Activated T-helper 1 cell treated with anti-CD3 and anti-CD28 coated beads, Interleukin-12 subunit alpha, Interleukin-12 subunit beta, Interleukin-2, Interleukin-4 antibody, amounts not matched to agents 30 ng/mL and 10 ng/mL and 1 ng/mL, durations not matched to agents 14 hours and 24 hours and 36 hours (primary cell): ENCODE data around the gene ANKRD39. TPM values are rescaled to one million over a fixed set of nuclear protein-coding genes. Genes with fewer than 3 reads are reported as not detected.
"Not testable (repeated sequence)": the region's sequence is repeated elsewhere in the genome, so short reads cannot be mapped to it uniquely, and the experiment has no call there.

Source experiments
- DNase-seq: peaks from one replicate; pipeline ENCODE4 v3.0.0; 2021; ENCODE audit warnings: low spot score
- H3K27ac Mint-ChIP-seq: one replicate; pipeline ENCODE4 v1.8.0; 2021; ENCODE audit warnings: mild to moderate bottlenecking, mixed read lengths
- H3K27me3 Mint-ChIP-seq: one replicate; pipeline ENCODE4 v1.8.0; 2022; ENCODE audit warnings: mild to moderate bottlenecking, moderate library complexity, mixed read lengths; ENCODE audit not compliant: insufficient read depth
- H3K36me3 Mint-ChIP-seq: one replicate; pipeline ENCODE4 v1.8.0; 2021; ENCODE audit warnings: low read depth, mixed read lengths
- H3K4me1 Mint-ChIP-seq: one replicate; pipeline ENCODE4 v1.8.0; 2021; ENCODE audit warnings: low read depth, mixed read lengths
- H3K4me3 Mint-ChIP-seq: one replicate; pipeline ENCODE4 v1.8.0; 2021; ENCODE audit warnings: mild to moderate bottlenecking, moderate library complexity, mixed read lengths
- H3K9me3 Mint-ChIP-seq: one replicate; pipeline ENCODE4 v1.8.0; 2021; ENCODE audit warnings: mixed read lengths
- intact Hi-C: fragments of 100-400 bp; cut with micrococcal nuclease; formaldehyde crosslinking; loops from one replicate; pipeline ENCODE4 v1.15.1; 2024
- total RNA-seq: library from RNA; stranded (reverse); gene quantifications from 2 replicates; pipeline ENCODE4 v1.2.3, GENCODE V29; 2022

ANKRD39 gene
- total RNA-seq, 1 donor from 2014 or later: 41.1 TPM

- no peak for DNase-seq
- intact Hi-C loops: no loop called here
- no peak overlapping the region for H3K27ac Mint-ChIP-seq
- no peaks in the 10 kb centered on the region for H3K9me3 Mint-ChIP-seq
- peaks cover 3% of the 10 kb centered on the region for H3K27me3 Mint-ChIP-seq
- H3K36me3 Mint-ChIP-seq: peaks cover 1% of the 10 kb centered on the region
- H3K4me1 Mint-ChIP-seq: peaks cover 28% of the 10 kb centered on the region
- no peak overlapping the region for H3K4me3 Mint-ChIP-seq
Measured at GRCh38 chr2:96893289-96894150, 35.7 kb upstream of the ANKRD39 start.

DNA sequence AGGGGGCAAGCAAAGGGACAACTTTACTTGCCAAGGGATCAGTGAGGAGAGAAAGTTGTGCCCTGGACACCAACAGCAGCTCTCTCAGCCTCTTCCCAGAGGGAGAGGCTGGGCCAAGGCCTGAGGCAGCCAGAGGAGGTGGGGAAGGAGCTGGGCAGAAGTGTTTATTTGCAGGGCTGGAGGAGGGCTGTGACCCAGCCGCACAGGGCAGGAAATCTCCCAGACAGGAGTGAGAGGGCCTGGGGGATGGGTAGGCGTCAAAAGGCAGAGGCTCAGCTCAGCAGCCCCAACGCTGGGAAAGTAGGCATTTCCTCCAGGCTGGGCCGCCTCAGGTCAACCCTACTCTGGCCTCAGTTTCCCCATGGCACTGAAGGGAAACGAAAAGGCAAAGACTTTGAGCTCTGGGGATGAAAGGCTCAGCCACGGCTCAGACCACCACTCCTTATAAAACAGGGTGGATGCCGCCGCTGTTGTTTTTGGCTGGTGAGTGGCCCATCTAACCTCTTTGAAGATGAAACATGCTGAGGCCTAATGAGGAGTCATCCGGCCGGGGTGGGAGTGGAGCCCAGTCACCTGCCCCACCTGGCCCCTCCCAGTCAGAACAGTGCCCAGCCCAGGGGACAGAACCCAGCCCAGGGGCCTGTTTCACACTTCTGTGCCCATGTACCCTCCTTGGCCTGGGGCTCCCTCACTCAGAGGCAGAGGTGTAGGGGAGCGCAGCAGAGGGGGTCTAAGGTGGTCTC, 33.9 kb upstream of the ANKRD39 start:
- intact Hi-C loops: no loop called here
- H3K9me3 Mint-ChIP-seq: no peaks in the 10 kb centered on the region
- no peaks in the 10 kb centered on the region for H3K27me3 Mint-ChIP-seq
- peaks cover 25% of the 10 kb centered on the region for H3K4me1 Mint-ChIP-seq
- DNase-seq: no peak
- H3K27ac Mint-ChIP-seq: no peak overlapping the region
- H3K4me3 Mint-ChIP-seq: no peak overlapping the region
- peaks cover 1% of the 10 kb centered on the region for H3K36me3 Mint-ChIP-seq

DNA sequence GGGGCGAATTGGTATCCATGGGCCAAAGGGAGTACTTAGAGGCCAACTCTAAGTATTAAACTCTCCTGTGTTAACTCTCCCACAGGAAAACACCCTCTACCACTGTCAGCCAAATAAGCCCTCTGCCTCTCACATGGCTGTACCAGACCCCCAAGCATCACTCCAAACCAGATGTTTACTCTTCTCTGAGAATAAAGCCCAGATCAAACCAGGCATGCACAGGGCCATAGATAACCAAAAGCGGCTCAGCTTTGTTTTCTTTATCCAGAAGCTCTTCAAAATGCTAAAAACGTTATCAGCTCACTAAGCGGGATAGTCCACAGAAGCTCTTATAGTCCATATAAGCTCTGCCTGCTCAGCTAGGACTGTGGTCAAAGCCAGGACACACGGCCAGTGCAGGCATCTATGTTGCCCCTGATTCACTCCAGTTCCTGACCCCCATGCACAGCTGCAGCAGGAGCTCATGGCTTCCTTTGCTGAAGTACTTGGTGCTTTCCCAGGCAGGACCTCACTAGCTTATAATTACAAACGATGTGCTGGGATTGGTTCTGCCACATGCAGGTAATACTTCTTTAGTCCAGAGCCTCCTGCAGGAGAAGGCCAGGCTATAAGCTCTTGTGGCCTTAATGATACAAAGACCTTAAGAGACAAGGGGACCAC, 33.0 kb upstream of the ANKRD39 start:
- H3K27me3 Mint-ChIP-seq: peaks cover 2% of the 10 kb centered on the region
- no peaks in the 10 kb centered on the region for H3K9me3 Mint-ChIP-seq
- no peak for DNase-seq
- H3K4me1 Mint-ChIP-seq: peaks cover 17% of the 10 kb centered on the region
- H3K4me3 Mint-ChIP-seq: no peak overlapping the region
- H3K27ac Mint-ChIP-seq: no peak overlapping the region
- peaks cover 1% of the 10 kb centered on the region for H3K36me3 Mint-ChIP-seq
- intact Hi-C loops: no loop called here

DNA sequence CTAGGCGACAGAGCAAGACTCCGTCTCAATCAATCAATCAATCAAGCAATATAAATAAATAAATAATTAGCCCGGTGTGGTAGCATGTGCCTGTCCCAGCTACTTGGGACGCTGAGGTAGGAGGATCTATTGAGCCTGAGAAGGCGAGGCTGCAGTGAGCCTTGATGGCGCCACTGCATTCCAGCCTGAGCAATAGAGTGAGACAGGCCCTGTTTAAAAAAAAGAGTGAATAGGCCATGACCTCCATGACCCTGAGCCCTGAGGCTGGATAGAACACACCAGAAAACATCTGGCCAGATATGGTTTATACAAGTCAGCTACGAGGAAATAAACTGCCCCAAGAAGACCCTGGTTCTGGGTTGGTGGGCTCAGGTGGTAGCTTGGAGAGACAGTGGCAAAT, 32.4 kb upstream of the ANKRD39 start:
- Mint-ChIP-seq H3K36me3 (peaks cover 1% of the 10 kb centered on the region), H3K27ac (no peak overlapping the region), H3K9me3 (no peaks in the 10 kb centered on the region), H3K27me3 (peaks cover 2% of the 10 kb centered on the region), H3K4me1 (peaks cover 17% of the 10 kb centered on the region), H3K4me3 (no peak overlapping the region)
- DNase-seq: no peak
- intact Hi-C loops: no loop called here

- DNase-seq, H3K4me3 Mint-ChIP-seq, H3K36me3 Mint-ChIP-seq, intact Hi-C loops, H3K27ac Mint-ChIP-seq, H3K27me3 Mint-ChIP-seq, H3K9me3 Mint-ChIP-seq: not testable (repeated sequence)
- H3K4me1 Mint-ChIP-seq: peaks cover 17% of the 10 kb centered on the region
Measured at GRCh38 chr2:96889502-96889901, 31.7 kb upstream of the ANKRD39 start.

DNA sequence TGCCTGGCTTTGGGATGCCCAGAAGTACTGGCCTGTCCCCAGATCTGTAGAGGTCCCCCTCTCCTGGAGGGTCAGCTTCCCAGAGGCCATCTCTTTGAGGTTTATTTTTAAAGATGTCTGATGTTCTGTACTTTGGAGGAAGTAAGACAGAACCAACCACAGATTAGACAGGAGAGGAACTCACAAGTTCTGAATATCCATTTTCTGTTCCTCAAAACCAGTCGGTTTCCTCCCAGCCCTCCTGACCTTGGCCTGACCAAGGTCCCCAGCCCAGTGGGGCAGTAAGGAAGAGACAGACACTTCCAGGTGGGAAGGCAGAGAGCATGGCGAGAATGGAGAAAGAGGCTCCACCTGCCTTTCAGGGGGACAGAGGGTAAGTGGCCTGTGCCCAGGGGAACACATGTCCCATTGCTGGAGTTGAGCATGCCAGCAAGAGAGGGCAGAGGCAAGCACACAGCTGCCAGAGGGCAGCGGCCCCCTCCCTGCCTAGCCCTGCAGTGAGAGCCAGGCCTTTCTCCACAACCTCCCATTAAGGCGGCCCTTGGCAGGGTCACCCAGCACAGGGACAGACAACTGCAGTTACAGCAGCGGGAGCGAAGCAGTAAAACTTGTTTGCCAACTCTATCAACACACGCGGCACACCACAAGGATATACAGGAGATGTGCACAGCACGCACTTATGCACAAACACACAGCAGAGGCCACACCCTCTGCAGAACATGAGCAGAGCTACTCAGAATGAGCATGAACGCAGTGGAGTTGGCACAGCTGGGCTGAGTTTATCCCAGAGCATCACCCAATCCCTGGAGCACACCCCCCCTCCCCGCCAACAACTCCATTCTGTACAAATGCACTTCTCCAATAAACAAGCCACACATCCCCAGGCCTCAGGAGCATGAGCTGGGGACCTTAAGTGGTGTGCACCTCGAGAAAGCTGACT, 30.5 kb upstream of the ANKRD39 start:
- peaks cover 2% of the 10 kb centered on the region for H3K27me3 Mint-ChIP-seq
- no peak overlapping the region for H3K27ac Mint-ChIP-seq
- no peaks in the 10 kb centered on the region for H3K9me3 Mint-ChIP-seq
- DNase-seq: no peak
- no peak overlapping the region for H3K4me3 Mint-ChIP-seq
- intact Hi-C loops: no loop called here
- peaks cover 17% of the 10 kb centered on the region for H3K4me1 Mint-ChIP-seq
- H3K36me3 Mint-ChIP-seq: peaks cover 1% of the 10 kb centered on the region

- DNase-seq: no peak
- Mint-ChIP-seq H3K4me1 (peaks cover 14% of the 10 kb centered on the region), H3K9me3 (no peaks in the 10 kb centered on the region), H3K36me3 (peaks cover 1% of the 10 kb centered on the region), H3K4me3 (no peak overlapping the region), H3K27me3 (peaks cover 2% of the 10 kb centered on the region), H3K27ac (no peak overlapping the region)
- intact Hi-C loops: loop anchor here (2.0 kb wide), 1 partner anchor 15 kb away; no protein-coding TSS in a partner anchor
Measured at GRCh38 chr2:96887493-96888012, 29.7 kb upstream of the ANKRD39 start.

DNA sequence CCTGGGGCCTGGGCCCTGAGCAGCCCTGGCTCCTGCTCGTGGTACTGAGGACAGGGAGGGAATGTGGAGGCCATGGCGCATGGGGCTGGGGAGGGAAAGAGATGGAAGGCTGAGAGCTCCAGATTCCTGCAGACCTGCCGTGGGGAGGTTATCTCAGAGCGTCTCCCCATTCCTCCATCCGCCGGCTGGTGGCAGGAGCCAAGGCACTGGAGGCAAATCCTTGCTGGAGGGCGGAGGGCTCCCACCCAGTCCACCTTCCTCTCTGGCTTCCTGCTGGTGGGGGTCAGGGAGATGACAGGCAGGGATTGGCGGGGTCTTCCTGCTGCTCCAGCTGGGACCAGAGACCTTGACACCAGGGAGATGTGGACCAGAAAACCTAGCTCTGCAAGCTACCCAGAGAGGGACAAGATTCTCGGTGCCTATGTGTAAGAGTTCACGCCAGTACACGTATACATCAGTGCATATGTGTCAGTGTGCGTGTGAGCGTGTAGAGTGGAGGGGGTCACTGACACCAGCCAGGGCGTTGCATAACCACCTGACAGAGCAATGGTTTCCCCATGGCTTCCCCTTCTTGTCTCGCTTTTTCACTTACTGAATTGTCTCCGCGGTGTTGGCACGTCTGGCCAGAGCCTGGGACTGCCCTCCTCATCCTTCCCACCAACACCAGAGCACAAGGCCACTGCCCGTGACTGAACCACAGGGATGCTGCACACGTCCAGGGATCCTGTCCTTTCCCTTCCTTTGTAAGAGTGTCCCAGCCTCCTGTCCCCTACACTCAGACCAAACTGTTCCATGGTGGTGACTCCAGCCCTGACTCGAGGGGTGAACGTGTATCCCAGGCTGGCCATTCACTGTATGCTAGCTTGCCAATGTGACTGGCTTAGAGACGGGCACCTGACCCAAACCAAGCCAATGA, 27.9 kb upstream of the ANKRD39 start:
- Mint-ChIP-seq H3K9me3 (no peaks in the 10 kb centered on the region), H3K4me1 (peaks cover 5% of the 10 kb centered on the region), H3K36me3 (peaks cover 1% of the 10 kb centered on the region), H3K27ac (no peak overlapping the region), H3K4me3 (no peak overlapping the region), H3K27me3 (peaks cover 2% of the 10 kb centered on the region)
- intact Hi-C loops: loop anchor here (2.0 kb wide), 1 partner anchor 13 kb away; no protein-coding TSS in a partner anchor
- DNase-seq: no peak

DNA sequence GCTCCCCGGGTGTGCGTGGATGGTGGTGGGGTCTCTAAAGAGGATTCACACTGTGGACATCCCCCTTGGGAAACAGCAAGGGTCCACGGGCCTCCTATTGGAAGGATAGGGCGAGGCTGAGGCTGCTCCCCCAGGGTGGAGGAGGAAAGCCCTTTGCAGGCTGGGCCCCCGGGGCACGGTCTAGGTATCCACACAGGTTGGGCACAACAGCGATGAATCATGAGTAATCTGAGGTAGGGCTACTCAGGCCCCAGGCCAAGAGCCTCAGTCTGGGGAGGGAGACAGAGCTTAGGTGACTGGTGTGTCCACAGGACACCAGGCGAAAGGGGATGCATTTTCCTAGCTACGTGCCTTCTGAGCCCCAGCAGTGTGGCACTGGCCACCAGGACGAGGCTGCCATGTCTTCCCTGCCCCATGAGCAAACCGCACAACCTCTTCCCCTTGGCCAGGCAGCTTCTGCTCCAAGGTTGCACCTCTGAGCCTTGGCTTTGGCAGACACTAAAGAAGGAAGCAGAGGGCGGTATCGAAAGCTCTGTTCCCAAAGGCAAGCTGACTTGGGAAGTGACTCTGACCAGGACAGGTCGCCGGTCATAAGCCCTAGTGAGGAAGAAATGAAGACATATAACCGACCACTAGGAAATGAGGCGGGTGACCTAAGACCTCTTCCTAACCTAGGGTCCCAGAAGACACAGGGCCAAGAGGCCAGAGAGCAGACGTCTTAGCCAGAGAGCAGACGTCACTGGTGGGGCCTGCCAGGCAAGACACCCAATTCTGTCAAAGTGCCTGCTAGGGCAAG, 26.7 kb upstream of the ANKRD39 start:
- H3K4me1 Mint-ChIP-seq: peaks cover 5% of the 10 kb centered on the region
- no peak overlapping the region for H3K27ac Mint-ChIP-seq
- no peaks in the 10 kb centered on the region for H3K9me3 Mint-ChIP-seq
- H3K36me3 Mint-ChIP-seq: no peaks in the 10 kb centered on the region
- intact Hi-C loops: no loop called here
- DNase-seq: no peak
- peaks cover 2% of the 10 kb centered on the region for H3K27me3 Mint-ChIP-seq
- no peak overlapping the region for H3K4me3 Mint-ChIP-seq

DNA sequence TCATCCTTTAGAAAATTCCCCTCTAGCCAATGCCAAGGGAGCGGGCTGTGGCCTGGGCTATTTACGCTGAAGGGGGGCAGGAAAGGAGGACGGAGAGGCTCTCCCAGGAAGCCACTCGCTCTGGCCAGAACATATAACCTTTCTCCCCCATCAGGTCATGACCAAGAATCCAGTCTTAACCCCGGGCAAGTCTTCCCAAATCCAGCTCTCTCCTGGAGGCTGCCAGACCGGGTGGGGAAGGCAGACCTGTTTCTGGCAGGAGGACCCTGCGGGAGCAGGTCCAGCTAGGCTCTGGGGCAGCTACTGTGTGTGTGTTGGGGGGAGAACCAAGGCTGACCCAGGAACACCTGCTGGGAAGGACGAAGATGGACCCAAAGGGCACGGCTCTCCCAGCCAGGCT, 25.5 kb upstream of the ANKRD39 start:
- no peaks in the 10 kb centered on the region for H3K9me3 Mint-ChIP-seq
- peaks cover 3% of the 10 kb centered on the region for H3K4me1 Mint-ChIP-seq
- no peak overlapping the region for H3K27ac Mint-ChIP-seq

GRCh38 chr2:96882906-96883305, 25.1 kb upstream of the ANKRD39 start:
- no peaks in the 10 kb centered on the region for H3K9me3 Mint-ChIP-seq
- intact Hi-C loops: no loop called here
- no peaks in the 10 kb centered on the region for H3K36me3 Mint-ChIP-seq
- DNase-seq: no peak
- no peak overlapping the region for H3K27ac Mint-ChIP-seq
- no peaks in the 10 kb centered on the region for H3K4me1 Mint-ChIP-seq
- H3K27me3 Mint-ChIP-seq: peaks cover 2% of the 10 kb centered on the region
- H3K4me3 Mint-ChIP-seq: no peak overlapping the region

More for the DNA sequence above, 25.5 kb upstream of the ANKRD39 start:
- intact Hi-C loops: no loop called here
- Mint-ChIP-seq H3K27me3 (peaks cover 2% of the 10 kb centered on the region), H3K4me3 (no peak overlapping the region), H3K36me3 (no peaks in the 10 kb centered on the region)
- no peak for DNase-seq
